Ovary (tissue), 9 donors: ENCODE measurements around the gene RABGAP1L. TPM values are rescaled to one million over a fixed set of nuclear protein-coding genes. Genes with fewer than 3 reads are reported as not detected.

Experiments
- DNase-seq, 5 donors: peaks; one replicate each; pipeline ENCODE4 v3.0.0-alpha.2; 2019 to 2020
- H3K27ac ChIP-seq, 2 donors: fragments of 200-600 bp; one replicate each; pipeline versions ENCODE4 v1.5.1 to v1.8.0; 2019 to 2022
- H3K27me3 ChIP-seq: fragments of 200-600 bp; one replicate; pipeline ENCODE4 v1.8.0; 2022
- H3K36me3 ChIP-seq: fragments of 200-600 bp; sonication (generic); one replicate; pipeline ENCODE4 v1.5.1; 2019
- H3K4me1 ChIP-seq: one replicate; pipeline ENCODE4 v1.8.1; 2013; ENCODE audit warnings: mild to moderate bottlenecking, moderate library complexity; ENCODE audit not compliant: insufficient read depth
- H3K4me3 ChIP-seq: fragments of 200-600 bp; sonication (generic); one replicate; pipeline ENCODE4 v1.5.1; 2017
- H3K9me3 ChIP-seq, 2 donors: fragments of 200-600 bp in 1 of 2; sonication (generic) in 1 of 2; one replicate each; pipeline versions ENCODE4 v1.5.1 to v1.8.1; 2013 to 2019; ENCODE audit warnings: mild to moderate bottlenecking in 1 of 2, moderate library complexity in 1 of 2
- CTCF ChIP-seq, 3 donors: fragments of 450-650 bp in 2 of 3; fragments of 200-600 bp in 1 of 3; IDR thresholded peaks; one replicate each; pipeline versions ENCODE4 v1.5.1 to v1.8.0; 2016 to 2022; ENCODE audit warnings: antibody characterized with exemption in 3 of 3, mild to moderate bottlenecking in 1 of 3
- EP300 ChIP-seq: sonication (generic); formaldehyde crosslinking; IDR thresholded peaks from one replicate; pipeline ENCODE4 v1.6.1; 2017; ENCODE audit warnings: antibody characterized with exemption
- POLR2A ChIP-seq: fragments of 450-650 bp; IDR thresholded peaks from one replicate; pipeline ENCODE4 v1.6.1; 2017; ENCODE audit warnings: antibody characterized with exemption, mild to moderate bottlenecking, moderate library complexity
- WGBS, 3 donors: extraction: QIAGEN DNeasy Blood & Tissue Kit in 1 of 3; methylation state at CpG; one replicate each; pipeline versions ENCODE4 v1.1.5 to v1.1.7; 2013 to 2017; 5-methylcytosine and 5-hydroxymethylcytosine counted together
- intact Hi-C, 4 donors: fragments of 100-400 bp; cut with DNase I; formaldehyde crosslinking; loops; one replicate each; pipeline versions ENCODE4 v1.11.0 to v1.15.1; 2022 to 2023
- polyA plus RNA-seq, 2 donors: library from polyadenylated mRNA; stranded (reverse); fragments of 200-250 nt in 1 of 2; fragments of 350-450 nt in 1 of 2; fragmentation: Illumina TruSeq in 1 of 2; extraction: RNeasy Lipid Tissue Mini Kit (QIAGEN cat#74804) in 1 of 2; gene quantifications; one replicate each; pipeline ENCODE4 v1.2.3, GENCODE V29; 2013 to 2014
- total RNA-seq, 7 donors: library from RNA; depleted of rRNA in 2 of 7; stranded (reverse); fragments of >200 nt in 2 of 7; fragmentation: NEBNext Ultra II Directional in 3 of 7; extraction: Animal tissue kit (Norgen Biotek cat#: 25700) in 3 of 7; gene quantifications; one replicate each; pipeline versions ENCODE4 v1.1.0 to v1.2.4, GENCODE V29; 2016 to 2023
- donor health status: DM: no; HTN: no; CAD: no; lungs with moderate emphysema.
- donor health status: DM: no; HTN: no; CAD: no.
- donor health status: Bipolar disorder and iron deficiency.
- donor health status: DM: yes; HTN: yes; CAD: no.
- donor health status: DM: no; HTN: no; CAD: no.
- donor health status: DM: yes; HTN: yes; CAD: no.

The RABGAP1L gene
- total and polyA plus RNA-seq, 9 donors, result 17.1 to 56.5 (median 43.6) TPM

- Histone ChIP-seq H3K27ac (peak overlapping the region; percentile 85 to 89), H3K27me3 (no peaks in the 10 kb centered on the region), H3K36me3 (no peaks in the 10 kb centered on the region), H3K4me1 (peaks cover 2% of the 10 kb centered on the region), H3K4me3 (peak overlapping the region; percentile 47), H3K9me3 (no peaks in the 10 kb centered on the region)
- TF ChIP-seq CTCF (IDR thresholded peaks at IDR 0.05), result no peak
- no peak for TF ChIP-seq EP300
- TF ChIP-seq POLR2A, result no peak
- peak in 1 of 5 donors; percentile 25 for DNase-seq
- intact Hi-C loops, result no loop called here
- WGBS, 3 donors, result 1 to 5% (median 2%) methylated on average over 6 of the region's 6 CpGs
Measured at GRCh38 chr1:174990382-174990999, 831.2 kb downstream of the RABGAP1L start.

- Histone ChIP-seq H3K36me3 (no peaks in the 10 kb centered on the region), H3K4me1 (peaks cover 2% of the 10 kb centered on the region), H3K9me3 (no peaks in the 10 kb centered on the region), H3K27me3 (no peaks in the 10 kb centered on the region), H3K4me3 (no peak overlapping the region), H3K27ac (peak overlapping the region in 1 of 2 donors; percentile 85)
- no peak for DNase-seq
- TF ChIP-seq EP300 (no peak), CTCF (IDR thresholded peaks at IDR 0.05) (no peak), POLR2A (no peak)
- intact Hi-C loops, result no loop called here
- WGBS, 3 donors, result 59 to 75% (median 70%) methylated on average over 1 of the region's 1 CpG
Measured at GRCh38 chr1:174991473-174991872, 832.2 kb downstream of the RABGAP1L start.

GRCh38 chr1:174995121-174995520, 835.8 kb downstream of the RABGAP1L start:
- Histone ChIP-seq H3K27me3 (no peaks in the 10 kb centered on the region), H3K4me1 (peaks cover 4% of the 10 kb centered on the region), H3K4me3 (no peak overlapping the region), H3K9me3 (no peaks in the 10 kb centered on the region), H3K36me3 (no peaks in the 10 kb centered on the region), H3K27ac (no peak overlapping the region)
- TF ChIP-seq POLR2A (no peak), CTCF (IDR thresholded peaks at IDR 0.05) (no peak), EP300 (no peak)
- DNase-seq, result no peak
- WGBS, 3 donors, result 74 to 87% (median 78%) methylated on average over 3 of the region's 3 CpGs
- intact Hi-C loops, result no loop called here

GRCh38 chr1:174995916-174996315, 836.6 kb downstream of the RABGAP1L start:
- WGBS, 3 donors, result 86 to 96% (median 91%) methylated on average over 1 of the region's 1 CpG
- TF ChIP-seq POLR2A, result no peak
- TF ChIP-seq CTCF (IDR thresholded peaks at IDR 0.05), result no peak
- TF ChIP-seq EP300, result no peak
- Histone ChIP-seq H3K27ac (no peak overlapping the region), H3K9me3 (no peaks in the 10 kb centered on the region), H3K4me3 (no peak overlapping the region), H3K27me3 (no peaks in the 10 kb centered on the region), H3K4me1 (peaks cover 4% of the 10 kb centered on the region), H3K36me3 (no peaks in the 10 kb centered on the region)
- intact Hi-C loops, result no loop called here
- no peak for DNase-seq
